ENCODE data around the gene IPO9.

DNA sequence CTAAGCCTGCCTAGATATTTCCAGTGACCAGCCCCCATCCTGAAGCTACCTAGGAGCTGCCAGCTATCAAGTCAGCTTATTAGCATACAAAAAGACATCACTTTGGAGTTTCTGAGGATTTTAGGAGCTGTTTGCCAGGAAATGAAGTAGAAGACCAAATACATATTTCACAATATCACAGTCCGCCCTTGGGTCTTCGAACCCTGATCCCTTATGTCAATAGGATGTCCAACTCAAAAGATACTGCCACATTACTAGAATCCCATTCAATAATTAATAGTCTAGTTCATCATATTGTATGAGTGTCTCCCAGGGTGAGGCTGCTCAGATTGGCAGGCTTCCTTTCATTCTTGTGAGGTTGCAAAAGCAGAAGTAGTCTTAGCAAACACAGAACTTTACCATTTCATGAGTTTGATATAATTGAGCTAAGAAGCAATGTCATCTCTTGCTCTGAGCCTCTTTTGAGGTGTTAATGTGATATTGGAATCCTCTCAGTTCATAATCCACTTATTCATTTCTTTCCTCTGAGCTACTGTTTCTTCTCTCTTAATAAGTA lies 13.6 kb downstream of the IPO9 start:
- TF ChIP-seq, protein P1, sequence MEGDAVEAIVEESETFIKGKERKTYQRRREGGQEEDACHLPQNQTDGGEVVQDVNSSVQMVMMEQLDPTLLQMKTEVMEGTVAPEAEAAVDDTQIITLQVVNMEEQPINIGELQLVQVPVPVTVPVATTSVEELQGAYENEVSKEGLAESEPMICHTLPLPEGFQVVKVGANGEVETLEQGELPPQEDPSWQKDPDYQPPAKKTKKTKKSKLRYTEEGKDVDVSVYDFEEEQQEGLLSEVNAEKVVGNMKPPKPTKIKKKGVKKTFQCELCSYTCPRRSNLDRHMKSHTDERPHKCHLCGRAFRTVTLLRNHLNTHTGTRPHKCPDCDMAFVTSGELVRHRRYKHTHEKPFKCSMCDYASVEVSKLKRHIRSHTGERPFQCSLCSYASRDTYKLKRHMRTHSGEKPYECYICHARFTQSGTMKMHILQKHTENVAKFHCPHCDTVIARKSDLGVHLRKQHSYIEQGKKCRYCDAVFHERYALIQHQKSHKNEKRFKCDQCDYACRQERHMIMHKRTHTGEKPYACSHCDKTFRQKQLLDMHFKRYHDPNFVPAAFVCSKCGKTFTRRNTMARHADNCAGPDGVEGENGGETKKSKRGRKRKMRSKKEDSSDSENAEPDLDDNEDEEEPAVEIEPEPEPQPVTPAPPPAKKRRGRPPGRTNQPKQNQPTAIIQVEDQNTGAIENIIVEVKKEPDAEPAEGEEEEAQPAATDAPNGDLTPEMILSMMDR (IDR thresholded peaks at IDR 0.05): no peak
- TF ChIP-seq POLR2A (IDR thresholded peaks at IDR 0.05): no peak

All from esophagus squamous epithelium (tissue), 4 donors.